GM21360 (cell line): ENCODE results near the gene C16orf86.
A peak's percentile ranks its signal among the peaks of the same experiment; 100 is the strongest.

ENCODE experiments used
- ATAC-seq: cut with Tn5 transposase; IDR thresholded peaks from one replicate; pipeline ENCODE4 v1.9.1; 2021; ENCODE audit warnings: mild to moderate bottlenecking, moderate library complexity; ENCODE audit not compliant: unreplicated experiment

Gene C16orf86

DNA sequence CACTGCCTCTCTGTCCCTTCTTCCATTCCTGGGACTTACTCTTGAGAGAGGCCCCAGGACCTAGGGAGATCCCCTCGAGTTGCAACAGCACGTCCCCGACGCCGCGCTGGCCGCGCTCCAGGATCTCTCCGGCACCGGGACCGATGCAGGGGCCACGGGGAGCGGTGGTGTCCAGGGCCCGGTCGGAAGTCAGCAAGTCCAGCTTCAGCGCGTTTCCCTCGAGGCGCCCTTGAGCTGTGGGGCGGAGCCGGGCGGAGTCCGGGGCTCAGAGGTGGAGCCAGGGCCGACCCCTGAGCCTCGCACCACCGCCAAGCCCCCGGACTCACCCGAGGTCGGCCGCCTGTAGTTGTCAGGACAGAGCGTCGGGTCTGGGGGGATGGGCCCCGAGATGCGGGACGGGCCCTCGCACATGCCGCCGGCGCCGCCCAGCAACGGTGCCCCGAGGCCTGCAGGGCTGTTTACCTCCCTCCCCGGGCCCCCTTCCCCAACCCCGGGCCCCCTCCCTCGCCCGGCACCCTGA, 522 bp upstream of the C16orf86 start:
- peak; percentile 8 for ATAC-seq

DNA sequence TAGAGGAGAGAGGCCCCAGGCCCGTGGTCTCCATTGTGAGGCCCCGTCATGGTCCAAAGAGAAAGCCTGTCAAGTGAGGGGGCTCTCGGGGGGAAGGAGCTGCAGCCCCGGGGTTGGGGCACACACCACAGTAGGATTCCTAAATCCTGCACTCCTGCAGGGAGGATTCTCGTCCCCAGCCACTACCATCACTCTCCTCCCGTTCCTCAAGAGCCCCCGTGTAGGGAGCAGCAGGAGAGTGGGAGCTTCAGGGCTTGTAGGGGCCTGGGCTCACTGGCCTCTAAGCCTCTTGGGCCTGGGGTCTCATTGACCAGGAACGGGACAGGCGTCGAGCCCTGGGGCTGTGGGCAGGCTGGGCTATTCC, 821 bp downstream of the C16orf86 start:
- no peak for ATAC-seq

- peak; percentile 58 for ATAC-seq
Observed at GRCh38 chr16:67667817-67668494, 1.3 kb downstream of the C16orf86 start.

GRCh38 chr16:67668495-67669157, 2.0 kb downstream of the C16orf86 start:
- ATAC-seq, result no peak

DNA sequence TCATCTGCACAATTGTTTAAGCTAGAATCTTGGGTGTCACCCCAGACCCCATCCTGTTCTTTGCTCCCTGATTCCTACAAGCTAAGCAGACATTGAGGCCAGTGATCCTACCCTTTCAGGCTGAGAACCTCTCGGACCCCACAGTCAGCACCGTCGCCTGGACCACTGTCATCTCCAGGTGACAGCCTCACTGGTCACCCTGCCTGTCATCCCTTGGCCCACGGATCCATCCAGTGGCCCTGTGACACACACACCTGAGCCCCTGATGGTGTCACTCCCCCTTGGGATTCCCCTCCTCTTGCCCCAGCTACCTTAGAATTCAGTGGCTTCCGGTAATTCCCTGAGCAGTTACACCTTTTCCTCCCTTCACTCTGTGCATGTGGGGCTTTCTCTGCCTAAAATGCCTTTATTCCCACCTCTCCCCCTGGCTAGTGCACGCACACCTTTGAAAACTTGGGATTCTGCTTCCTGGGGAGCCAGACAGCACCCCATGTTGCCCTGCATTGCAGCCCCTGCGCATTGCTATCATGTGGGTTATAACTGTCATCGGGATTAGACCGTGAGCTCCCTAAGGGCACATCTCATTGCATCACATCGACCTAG, 3.0 kb downstream of the C16orf86 start:
- ATAC-seq, result no peak

DNA sequence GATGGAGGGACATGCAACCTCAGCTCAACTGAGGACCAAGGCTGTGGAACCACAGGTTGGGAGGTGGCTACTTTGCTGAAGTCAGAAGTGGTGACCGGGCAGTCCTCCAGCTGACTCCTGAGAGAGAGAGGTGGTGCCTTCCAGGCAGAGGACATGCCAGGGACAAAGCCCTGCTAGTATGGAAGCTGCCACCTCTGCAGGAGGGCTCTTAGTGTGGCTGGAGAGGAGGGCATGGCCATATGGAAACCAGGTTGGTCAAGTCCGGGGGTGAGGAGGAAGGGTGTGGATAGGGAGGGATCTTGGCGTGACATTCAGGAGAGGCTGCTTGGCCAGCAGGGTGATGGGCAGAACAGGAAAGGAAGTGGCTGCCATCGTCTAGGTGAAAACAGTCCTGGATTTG, 5.7 kb downstream of the C16orf86 start:
- ATAC-seq, result no peak

GRCh38 chr16:67672739-67673662, 6.4 kb downstream of the C16orf86 start:
- ATAC-seq, result no peak

- no peak for ATAC-seq
Observed at GRCh38 chr16:67673712-67674580, 7.3 kb downstream of the C16orf86 start.

- no peak for ATAC-seq
Observed at GRCh38 chr16:67674851-67675578, 8.4 kb downstream of the C16orf86 start.

- no peak for ATAC-seq
Observed at GRCh38 chr16:67675579-67675935, 8.9 kb downstream of the C16orf86 start.

GRCh38 chr16:67675999-67676398, 9.4 kb downstream of the C16orf86 start:
- ATAC-seq, result no peak

DNA sequence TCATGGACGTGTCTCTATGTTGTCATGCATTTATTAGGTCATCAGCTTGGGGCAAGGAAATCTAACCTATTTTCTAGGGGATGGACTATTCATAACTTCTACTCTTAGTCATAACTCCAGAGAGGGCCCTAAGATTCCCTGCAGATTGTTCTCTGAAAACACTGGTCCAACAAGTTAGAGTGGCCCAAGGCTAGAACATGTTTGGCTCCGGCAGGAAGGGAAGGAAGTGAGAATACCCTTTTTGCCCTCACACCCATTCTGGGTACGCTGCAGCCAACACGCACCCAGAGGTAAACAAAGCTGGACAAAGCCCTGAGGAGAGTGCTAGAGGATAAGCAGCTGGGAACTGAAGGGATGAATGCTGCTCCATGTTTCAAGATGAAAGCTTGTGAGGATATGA, 9.9 kb downstream of the C16orf86 start:
- ATAC-seq, result no peak

DNA sequence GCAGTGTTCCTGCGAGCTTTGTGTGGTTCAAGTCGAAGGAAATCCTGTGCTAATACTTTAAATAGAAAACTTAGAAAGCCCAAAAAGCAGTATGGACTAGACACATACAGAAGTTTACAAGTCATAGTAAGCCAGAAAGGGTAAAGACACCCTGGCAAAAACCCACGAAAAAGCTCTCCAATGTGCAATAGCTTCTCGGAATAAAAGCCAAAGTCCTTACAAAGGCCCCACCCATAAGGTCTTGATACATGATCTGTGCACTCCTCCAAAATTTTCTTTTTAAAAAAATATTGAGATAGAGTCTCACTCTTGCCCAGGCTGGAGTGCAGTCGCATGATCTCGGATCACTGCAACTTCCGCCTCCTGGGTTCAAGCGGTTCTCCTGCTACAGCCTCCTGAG, 10.3 kb downstream of the C16orf86 start:
- ATAC-seq, result no peak

DNA sequence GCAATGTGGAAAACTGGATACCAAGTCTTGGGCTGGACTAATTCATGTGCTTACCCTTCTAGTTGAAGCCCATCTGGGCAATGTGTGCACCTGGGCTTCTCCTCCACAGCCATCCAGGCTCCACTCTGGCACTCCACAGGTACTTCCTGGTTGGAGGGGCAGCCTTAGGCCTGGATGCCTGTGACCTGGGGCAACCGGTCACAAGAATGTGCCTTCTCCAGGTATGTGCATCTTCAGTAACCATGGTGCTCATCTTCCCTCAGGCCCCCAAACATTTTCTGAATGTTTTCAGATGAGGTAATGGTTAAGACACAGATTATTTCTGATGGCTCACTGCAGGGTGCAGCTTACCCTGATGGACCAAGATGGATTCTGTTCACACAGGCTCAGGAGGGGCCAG, 11.1 kb downstream of the C16orf86 start:
- ATAC-seq, result no peak

GRCh38 chr16:67678354-67679023, 11.9 kb downstream of the C16orf86 start:
- no peak for ATAC-seq

GRCh38 chr16:67679935-67680897, 13.6 kb downstream of the C16orf86 start:
- ATAC-seq, result no peak

GRCh38 chr16:67683767-67684166, 17.2 kb downstream of the C16orf86 start:
- no peak for ATAC-seq
